ENCODE measurements around the gene CSPG4. TPM values are rescaled to one million over a fixed set of nuclear protein-coding genes. Genes with fewer than 3 reads are reported as not detected.
"Not testable (repeated sequence)": the region's sequence is repeated elsewhere in the genome, so short reads cannot be mapped to it uniquely, and the experiment has no call there.

CSPG4 gene
- total RNA-seq, 1 donor from 2014 or later: 9.1 TPM

DNA sequence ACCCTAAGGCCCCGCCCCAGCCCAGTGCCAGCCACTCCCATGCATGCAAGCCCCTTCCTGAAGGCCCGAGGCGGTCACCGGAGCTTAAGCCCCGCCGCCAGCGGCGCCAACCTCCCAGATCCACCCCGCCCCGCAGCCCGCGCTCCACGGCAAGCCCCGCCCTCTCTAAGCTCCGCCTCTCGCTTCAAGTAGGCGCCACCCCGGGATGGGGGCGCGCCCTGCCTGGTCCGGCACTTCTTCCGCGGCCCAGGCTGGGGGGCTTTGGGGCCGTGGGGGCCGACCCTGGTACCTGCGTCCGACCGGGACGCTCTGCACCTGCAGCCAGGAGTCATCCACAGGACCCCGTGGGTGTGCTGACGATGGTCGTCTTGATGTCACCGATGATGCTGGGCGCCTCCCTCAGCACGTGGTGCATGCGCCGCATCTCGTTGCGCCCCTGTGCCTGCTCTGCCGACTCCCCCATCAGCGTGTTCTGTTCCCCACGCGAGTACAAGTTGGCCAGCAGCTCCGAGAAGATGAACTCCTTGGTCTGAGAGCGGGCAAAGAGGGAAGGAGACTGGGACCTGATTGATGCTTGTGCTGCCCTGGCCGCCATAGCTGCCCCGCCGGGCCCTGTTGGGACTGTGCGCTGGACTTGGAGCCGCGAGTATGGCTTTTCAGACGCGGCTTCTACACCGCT, 26.1 kb upstream of the CSPG4 start:
- H3K4me1 ChIP-seq: peaks cover 21% of the 10 kb centered on the region
- intact Hi-C loops (cut with micrococcal nuclease): loop anchor here (10.0 kb wide), 1 partner anchor 56 kb away; no protein-coding TSS in a partner anchor
- no peaks in the 10 kb centered on the region for H3K9me3 ChIP-seq (replicated peaks)
- peak; percentile 95 for DNase-seq
- H3K27ac ChIP-seq (replicated peaks): peak overlapping the region; percentile 30
- no peaks in the 10 kb centered on the region for H3K27me3 ChIP-seq (ENCODE audit: low read depth)
- peak overlapping the region; percentile 88 for H3K4me3 ChIP-seq
- no peaks in the 10 kb centered on the region for H3K36me3 ChIP-seq
- TF ChIP-seq, protein P1, sequence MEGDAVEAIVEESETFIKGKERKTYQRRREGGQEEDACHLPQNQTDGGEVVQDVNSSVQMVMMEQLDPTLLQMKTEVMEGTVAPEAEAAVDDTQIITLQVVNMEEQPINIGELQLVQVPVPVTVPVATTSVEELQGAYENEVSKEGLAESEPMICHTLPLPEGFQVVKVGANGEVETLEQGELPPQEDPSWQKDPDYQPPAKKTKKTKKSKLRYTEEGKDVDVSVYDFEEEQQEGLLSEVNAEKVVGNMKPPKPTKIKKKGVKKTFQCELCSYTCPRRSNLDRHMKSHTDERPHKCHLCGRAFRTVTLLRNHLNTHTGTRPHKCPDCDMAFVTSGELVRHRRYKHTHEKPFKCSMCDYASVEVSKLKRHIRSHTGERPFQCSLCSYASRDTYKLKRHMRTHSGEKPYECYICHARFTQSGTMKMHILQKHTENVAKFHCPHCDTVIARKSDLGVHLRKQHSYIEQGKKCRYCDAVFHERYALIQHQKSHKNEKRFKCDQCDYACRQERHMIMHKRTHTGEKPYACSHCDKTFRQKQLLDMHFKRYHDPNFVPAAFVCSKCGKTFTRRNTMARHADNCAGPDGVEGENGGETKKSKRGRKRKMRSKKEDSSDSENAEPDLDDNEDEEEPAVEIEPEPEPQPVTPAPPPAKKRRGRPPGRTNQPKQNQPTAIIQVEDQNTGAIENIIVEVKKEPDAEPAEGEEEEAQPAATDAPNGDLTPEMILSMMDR (IDR thresholded peaks at IDR 0.05; ENCODE audit: borderline replicate concordance): no peak

DNA sequence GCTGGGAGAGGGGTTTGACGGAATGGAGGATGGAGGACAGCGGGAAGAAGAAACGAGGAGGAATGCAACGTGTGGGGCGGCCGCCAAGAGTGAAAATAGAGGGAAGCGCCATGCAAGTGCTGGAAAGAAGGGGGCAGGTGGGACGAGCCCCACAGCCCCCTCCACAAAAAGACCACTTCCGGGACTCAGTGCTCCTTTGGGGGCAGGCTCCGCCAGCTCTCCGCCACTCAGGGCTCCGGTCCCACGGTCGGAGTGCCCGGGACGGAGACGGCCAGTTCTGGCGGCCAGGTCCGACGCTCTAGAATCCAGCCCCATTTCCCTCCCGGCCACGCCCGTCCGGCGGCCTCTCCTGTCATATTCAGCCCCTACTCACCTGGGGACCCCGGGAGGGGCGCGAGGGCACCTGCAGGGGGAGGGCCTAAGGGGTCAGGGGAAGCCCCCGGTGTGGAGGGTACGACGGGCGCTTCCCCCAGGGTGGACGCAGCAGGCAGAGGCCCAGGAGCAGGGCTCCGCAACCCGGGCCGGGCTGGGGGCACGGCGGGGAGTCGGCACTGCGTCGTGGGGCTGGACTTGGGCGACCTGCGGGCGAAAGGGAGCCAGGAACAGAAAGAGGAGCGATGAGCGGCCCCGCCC, 25.5 kb upstream of the CSPG4 start:
- H3K36me3 ChIP-seq: no peaks in the 10 kb centered on the region
- H3K4me1 ChIP-seq: peaks cover 21% of the 10 kb centered on the region
- peak overlapping the region; percentile 30 for H3K27ac ChIP-seq (replicated peaks)
- no peak for DNase-seq
- TF ChIP-seq, protein P1 (IDR thresholded peaks at IDR 0.05; ENCODE audit: borderline replicate concordance): no peak
- no peaks in the 10 kb centered on the region for H3K27me3 ChIP-seq (ENCODE audit: low read depth)
- peak overlapping the region; percentile 88 for H3K4me3 ChIP-seq
- H3K9me3 ChIP-seq (replicated peaks): no peaks in the 10 kb centered on the region
- intact Hi-C loops (cut with micrococcal nuclease): loop anchor here (10.0 kb wide), 1 partner anchor 57 kb away; no protein-coding TSS in a partner anchor

- H3K36me3 ChIP-seq; H3K27ac ChIP-seq (replicated peaks); DNase-seq; H3K9me3 ChIP-seq (replicated peaks); H3K27me3 ChIP-seq (ENCODE audit: low read depth): not testable (repeated sequence)
- H3K4me1 ChIP-seq: peaks cover 29% of the 10 kb centered on the region
- peak overlapping the region; percentile 88 for H3K4me3 ChIP-seq
- intact Hi-C loops (cut with micrococcal nuclease): loop anchor here (10.0 kb wide), 1 partner anchor 57 kb away; no protein-coding TSS in a partner anchor
These were observed 24.7 kb upstream of the CSPG4 start for GRCh38 chr15:75737116-75738013.

DNA sequence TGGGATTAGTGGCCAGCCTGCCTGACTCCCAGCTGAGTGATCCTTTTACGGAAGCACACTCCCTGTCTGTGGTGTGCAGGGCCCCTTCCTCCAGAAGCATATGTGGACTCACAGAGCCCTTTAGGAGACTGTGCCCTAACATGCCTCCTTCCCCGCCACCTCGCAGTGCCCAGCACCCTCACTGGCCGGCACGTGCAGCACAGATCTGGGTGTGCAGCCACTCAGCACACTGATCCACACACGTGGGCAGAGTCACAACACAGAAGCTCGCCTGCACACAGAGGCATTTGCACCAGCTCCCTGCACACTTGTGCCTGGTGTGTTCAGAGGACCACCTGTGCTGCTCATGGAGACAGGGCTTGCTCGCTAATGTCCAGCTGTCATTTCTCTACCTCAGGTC, 23.6 kb upstream of the CSPG4 start:
- H3K9me3 ChIP-seq (replicated peaks): no peaks in the 10 kb centered on the region
- H3K27me3 ChIP-seq (ENCODE audit: low read depth): no peaks in the 10 kb centered on the region
- H3K4me1 ChIP-seq: peaks cover 40% of the 10 kb centered on the region
- TF ChIP-seq, protein P1 (IDR thresholded peaks at IDR 0.05; ENCODE audit: borderline replicate concordance): no peak
- no peak for DNase-seq
- H3K27ac ChIP-seq (replicated peaks): no peak overlapping the region
- H3K36me3 ChIP-seq: no peaks in the 10 kb centered on the region
- intact Hi-C loops (cut with micrococcal nuclease): loop anchor here (10.0 kb wide), 1 partner anchor 59 kb away; no protein-coding TSS in a partner anchor
- H3K4me3 ChIP-seq: no peak overlapping the region

- peaks cover 41% of the 10 kb centered on the region for H3K4me1 ChIP-seq
- H3K9me3 ChIP-seq (replicated peaks); H3K27ac ChIP-seq (replicated peaks); DNase-seq; H3K27me3 ChIP-seq (ENCODE audit: low read depth); H3K36me3 ChIP-seq; H3K4me3 ChIP-seq: not testable (repeated sequence)
- intact Hi-C loops (cut with micrococcal nuclease): loop anchor here (10.0 kb wide), 1 partner anchor 60 kb away; no protein-coding TSS in a partner anchor
These were observed 22.5 kb upstream of the CSPG4 start for GRCh38 chr15:75734861-75735760.
